Activated naive CD8-positive, alpha-beta T cell treated with anti-CD3 and anti-CD28 coated beads, Interleukin-2, amount 50 U/mL, for 16 hours (primary cell): ENCODE results near the gene C16orf74.

ENCODE experiments used
- DNase-seq: peaks from one replicate; pipeline ENCODE4 v3.0.0-alpha.2; 2020; ENCODE audit warnings: low read depth, low spot score

C16orf74 gene

DNA sequence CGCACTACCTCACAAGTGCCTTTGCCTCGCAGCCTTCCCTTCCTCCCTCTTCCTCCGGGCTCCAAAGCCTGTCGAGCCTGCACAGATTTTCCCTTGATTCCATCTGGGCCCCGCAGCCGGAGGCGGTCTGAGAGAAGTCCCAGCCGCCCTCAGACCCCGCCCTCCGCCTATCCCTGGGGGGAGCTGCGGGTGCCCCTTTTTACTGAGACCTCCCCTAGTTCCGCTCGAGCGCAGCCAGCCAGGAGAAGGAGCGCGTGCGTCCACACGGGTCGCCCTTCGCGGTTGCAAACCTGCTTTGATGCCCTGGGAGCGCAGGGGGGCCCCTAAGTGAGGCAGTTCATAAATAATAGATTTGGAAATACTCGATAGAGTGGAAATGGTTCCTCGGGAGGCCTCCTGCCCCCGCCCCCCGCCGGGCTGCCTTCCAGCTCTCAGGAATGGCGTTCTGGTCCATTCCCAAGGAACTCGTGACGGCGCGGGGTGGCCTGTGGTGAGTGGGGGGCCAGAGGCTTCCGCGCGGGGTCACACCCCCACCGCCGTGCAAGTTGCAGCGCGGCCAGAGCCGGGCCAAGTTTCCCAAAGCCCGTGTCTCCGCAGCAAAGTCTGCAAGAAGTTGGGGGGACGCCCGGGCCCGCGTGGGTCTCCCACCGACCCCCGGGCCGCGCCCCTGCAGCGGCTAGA is 610 bp downstream of the C16orf74 start:
- DNase-seq = no peak

DNA sequence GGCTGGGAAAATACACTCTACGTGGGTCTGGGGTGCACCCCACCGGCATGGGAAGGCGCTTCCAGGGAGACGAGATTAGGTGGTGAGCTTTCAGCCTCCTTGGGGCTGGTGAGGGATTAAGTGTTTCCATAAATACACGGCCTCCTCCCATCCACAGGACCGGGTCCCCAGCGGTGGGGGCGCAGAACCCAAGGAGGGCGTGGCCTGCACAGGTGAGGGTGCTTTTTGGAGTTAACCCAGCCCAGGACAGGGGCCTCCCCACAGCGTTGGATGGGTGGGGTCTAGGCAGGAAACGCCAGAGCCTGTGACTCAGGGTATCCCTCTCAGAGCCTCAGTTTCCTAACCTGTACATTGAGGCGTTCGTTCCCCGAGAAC is 1.1 kb downstream of the C16orf74 start:
- no peak for DNase-seq

DNA sequence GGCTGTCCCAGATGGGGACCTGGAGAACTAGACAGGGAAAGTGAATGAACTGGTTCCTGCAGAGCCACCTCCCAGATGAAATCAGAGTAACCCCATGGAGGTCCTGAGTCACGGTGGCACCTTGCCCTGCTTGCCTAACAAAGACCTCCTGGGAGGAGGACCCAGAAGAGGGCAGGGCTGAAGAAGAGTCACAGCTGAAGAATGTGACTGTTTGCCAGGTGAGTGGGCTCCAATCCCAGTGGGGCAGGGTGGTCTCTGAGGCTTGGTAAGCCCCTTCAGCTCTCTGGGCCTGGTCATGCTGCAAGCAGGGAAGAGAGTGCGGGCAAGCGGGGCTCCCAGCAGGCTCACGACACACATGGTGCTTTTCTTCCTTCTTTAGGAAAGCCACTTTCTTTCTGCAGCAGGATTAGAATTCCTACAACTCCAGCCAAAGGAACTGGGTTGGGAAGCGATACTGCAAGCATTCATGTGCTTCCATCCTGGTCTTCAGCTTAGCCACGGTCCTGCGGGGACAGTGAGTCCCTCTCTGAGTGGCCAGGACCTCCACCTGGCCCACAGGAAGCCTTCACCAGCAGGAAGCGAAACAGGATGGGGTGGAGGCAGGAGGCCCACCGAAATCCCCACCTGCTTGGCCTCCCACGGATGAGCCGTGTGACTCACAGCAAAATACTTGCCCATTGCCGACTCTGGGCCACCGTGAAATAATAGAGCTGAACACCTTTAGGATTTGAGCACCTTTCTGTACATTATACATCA is 4.3 kb downstream of the C16orf74 start:
- DNase-seq = no peak

DNA sequence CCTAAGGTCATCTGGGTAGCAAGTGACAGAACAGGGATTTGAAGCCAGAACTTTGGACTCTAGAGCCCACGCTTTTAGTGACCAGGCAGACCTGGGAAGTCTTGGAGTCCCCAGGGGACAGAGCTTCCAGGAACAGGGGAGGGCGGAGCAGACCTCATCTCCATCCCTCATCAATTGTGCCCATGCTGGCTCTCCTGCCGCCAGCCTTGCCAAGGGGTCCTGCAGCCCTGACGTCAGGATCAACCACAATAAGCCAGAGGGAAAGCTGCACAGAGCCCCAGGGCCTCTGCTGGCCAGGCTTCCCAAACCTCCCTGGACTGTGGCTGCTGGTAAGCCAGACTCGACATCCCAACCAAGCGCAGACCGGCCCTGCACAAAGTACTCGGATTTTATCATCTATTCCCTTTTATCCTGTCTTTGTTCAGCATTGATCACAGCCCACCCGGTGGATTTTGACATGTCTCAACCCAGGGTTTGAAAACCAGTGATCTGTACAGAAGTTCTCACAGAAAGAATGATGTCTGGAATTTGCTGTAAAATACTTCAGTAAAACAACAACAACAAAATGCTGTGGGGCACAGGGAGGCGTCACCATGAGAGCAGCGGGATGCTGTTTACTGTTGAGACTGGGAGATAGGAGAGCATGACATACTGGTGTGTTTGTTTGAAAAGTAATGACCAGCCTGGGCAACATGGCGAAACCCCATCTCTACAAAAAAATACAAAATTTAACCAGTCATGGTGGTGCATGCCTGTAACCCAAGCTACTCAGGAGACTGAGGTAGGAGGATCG is 11.8 kb downstream of the C16orf74 start:
- DNase-seq = no peak

DNA sequence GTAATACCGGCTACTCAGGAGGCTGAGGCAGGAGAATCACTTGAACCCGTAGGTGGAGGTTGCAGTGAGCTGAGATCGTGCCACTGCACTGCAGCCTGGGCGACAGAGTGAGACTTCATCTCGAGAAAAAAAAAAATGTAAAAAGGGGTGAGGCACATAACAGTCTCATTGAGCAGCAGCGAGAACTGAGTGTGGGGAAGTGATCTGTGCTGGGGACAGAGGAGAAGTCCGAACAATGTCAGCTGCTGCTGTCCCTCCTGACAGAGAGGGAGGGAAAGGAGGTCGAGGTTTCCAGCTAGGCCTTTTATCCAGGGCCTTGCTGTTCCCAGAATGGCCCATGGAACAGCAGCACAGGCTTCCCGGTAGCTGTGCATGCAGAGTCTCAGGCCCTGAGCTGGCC is 14.0 kb downstream of the C16orf74 start:
- DNase-seq = no peak

DNA sequence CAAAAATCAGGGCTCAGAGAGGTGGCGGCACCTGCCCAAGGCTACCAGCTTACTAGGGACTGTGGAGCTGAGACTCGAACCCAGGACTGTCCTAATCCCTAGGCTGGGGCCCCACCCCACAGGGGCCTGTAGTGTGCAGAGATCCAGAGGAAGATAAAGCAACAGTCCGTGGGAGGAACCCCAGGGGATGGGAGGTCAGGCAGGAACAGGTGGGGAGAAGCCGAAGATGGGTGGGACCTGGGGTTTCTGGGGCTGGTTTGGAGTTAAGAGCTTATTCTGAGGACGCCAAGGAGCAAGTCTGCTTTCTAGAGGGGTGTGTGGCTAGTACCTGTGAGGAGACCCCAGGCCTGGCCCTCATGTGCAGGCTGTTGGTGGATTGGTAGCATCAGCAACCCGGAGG is 14.9 kb downstream of the C16orf74 start:
- no peak for DNase-seq

DNA sequence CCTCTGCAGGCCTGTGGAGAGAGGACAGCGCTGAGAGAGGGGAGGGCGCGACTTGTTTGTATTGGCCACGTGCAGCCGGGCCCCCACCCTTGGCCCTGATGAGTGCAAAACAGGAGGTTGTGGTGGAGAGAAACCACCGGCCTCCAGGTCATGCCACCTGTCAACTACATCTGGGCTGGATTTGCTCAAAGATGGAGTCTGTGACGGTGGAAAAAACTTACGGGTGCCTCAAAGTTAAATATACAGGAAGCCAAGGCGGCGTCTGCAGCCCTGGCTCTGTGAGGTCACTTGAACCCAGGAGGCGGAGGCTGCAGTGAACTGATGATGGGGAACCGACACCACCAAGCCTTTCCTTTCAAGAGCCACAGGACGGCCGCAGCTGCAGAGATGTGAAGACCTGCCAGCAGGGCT is 15.7 kb downstream of the C16orf74 start:
- DNase-seq = no peak

DNA sequence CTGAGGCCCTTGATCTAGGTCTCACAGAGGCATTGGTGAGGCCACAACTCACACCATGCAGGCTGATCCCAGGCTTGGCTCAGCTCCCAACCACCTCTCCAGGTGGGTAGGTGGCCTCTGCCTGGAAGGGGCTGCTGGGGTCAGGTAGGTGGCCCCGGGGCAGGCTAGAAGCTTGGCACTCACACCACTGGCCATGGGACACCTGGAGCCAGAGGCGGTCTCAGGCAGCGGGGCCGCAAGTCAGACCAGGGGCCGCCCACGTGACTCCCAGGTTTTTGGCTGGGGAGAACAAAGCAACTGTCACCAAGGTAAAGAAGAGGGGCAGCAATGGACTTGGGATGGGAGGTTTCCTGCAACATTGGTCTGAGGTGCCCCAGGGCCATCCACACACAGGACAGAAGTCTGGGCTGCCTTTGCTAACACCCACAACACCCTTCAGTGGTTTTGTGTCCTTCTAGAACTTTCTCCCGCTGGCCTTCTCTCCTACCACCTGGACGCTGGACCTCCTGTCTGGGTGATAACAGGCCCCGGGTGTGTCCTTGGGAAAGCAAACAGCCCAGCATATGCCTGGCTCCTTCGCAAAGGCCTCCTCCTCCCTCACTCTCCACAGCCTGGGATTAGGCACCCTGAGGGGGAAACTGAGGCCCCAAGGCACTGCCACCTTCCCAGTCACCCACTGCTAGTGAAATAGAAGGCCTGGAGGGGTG is 16.4 kb downstream of the C16orf74 start:
- DNase-seq = no peak

DNA sequence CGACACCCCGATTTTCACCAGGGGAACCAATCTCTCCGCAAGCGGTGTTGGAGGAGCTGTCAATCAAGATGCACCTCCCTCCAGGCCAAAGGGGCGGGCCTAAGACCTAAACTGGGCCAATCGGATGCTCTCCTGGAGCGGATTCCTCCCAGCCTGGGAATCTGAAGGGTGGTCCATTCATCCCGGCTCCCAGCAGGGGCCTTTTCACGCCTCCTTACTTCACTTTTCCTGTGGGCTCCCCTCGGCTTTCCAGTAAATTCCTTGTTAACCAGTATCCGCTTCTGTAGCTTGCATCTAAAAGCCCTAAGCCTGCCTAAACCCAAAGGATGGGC is 17.1 kb downstream of the C16orf74 start:
- no peak for DNase-seq

DNA sequence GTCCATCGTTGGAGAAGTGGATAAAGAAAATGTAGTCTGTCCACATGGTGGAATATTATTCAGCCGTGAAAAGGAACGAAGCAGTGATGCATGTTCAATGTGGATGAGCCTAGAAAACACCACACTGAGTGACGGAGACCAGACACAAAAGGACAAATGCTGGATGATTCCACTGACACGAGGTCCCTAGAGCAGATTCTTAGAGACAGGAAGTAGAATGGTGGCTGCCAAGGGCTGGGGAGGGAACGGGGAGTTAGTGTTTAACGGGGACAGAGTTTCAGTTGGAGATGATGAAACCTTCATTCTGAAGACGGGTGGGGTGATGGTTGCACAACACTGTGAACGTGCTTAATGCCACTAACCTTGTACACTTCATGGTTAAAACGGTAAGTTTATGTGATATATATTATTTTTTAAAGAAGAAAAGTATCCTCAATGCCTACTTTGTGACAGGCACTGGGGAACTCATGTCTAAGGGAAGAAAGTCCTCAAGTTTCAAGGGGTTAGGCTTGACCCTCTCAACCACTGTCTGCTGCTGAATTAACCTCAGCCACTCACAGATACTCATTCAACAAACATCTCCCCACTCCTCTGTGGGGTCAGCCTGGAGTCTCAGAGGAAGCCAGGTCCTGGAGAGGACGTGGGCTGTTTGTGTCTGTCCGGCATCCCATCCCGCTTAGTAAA is 17.6 kb downstream of the C16orf74 start:
- DNase-seq = no peak

DNA sequence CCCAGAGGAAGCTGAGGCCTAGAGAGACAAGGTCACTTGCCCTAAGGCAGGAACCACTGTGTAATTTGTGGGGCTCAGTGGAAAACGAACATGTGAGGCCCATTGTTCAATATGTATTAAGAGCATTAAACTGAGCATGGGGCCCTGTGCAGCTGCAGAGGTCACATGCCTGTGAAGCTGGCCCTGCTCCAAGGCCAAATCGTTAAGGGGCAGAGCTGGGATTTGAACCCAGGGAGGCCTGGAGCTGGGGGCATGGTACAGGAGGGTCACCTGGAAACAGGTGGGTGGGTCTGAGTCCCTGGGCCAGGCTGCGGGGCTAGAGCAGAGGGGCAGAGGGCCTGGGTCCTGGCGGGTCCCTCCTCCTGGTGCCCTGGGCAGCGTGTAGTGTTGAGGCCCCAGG is 19.7 kb downstream of the C16orf74 start:
- no peak for DNase-seq

DNA sequence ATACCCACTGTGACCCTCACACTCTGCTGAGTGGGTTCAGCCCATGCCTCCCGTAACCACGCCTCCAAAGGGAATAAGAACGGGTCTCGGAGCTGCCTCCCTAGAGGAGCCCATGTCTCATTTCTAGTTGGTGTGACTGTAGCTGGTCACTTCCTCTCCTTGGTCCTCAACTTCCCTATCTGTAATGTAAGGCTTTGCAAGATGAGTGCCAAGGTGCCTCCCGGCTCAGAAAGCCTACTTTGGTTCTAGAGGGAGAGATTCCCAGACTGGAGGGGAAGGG is 20.8 kb downstream of the C16orf74 start:
- DNase-seq = no peak

DNA sequence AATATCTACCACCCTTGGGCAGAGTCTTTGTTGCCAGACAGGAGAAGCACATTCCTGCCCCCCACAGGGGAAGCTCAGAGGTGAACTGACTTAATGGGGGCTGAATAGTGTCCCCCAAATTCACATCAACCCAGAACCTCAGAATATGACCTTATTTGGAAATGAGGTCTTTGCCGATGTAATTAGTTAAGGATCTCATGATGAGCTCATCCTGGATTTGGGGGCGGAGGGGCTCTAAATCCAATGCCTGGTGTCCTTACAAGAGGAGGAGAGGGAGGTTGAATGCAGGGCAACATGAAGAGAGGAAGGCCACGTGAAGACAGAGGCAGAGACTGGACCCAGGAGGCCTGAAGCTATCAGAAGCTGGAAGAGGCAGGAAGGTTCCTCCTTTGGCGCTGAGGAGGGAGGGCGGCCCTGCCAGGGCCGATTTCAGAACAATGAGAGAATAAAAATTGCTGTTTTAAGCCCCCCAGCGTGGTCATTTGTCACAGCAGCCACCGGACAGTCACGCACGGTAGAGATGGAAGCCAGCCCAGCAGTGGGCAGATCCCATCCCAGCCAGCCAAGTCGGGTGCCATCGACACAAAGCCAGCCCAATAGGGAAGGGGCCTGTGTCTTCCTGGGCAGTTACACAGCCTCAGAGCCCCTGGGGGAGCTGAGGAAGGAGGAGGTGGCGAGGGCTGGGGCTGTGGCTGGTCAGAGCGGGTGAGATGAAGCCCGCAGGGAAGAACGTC is 21.3 kb downstream of the C16orf74 start:
- no peak for DNase-seq

DNA sequence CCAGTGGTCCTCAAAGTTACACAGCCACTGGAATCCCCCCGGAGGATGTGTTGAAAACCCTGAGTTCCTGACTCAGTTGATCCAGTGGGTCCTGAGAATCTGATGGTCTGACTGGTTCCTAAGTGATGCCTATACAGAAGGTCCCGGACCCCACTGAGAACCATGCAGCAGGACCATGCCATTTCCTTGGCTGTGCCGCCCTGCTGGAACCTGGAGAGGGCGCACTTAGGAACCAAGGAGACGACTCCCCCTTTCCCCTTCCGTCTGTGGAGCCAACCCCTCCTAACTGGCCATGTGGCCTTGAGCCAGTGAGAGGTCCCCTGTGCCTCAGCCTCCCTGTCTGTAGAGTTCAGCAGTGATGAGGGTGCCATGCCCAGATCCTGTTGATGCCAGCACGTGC is 22.0 kb downstream of the C16orf74 start:
- DNase-seq = no peak

DNA sequence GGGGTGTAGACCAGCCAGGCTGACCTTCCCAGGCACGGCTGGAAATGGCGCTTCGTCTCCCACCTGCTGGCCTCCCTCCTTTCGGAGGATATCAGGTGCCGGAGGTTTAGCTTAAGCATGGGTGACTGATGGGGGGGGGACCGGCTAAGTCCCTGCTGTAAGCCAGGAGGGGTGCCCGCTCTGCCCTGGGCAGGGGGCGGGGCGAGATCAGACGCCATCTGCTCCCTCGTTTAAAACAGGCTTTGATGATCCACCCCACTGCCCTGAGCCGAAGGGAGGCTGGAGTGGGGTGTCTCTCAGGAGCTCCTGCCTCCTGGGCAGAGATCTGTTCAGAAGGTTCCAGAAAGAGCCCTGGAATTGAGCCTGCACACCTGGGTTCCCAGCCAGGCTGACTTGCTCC is 26.0 kb downstream of the C16orf74 start:
- no peak for DNase-seq

DNA sequence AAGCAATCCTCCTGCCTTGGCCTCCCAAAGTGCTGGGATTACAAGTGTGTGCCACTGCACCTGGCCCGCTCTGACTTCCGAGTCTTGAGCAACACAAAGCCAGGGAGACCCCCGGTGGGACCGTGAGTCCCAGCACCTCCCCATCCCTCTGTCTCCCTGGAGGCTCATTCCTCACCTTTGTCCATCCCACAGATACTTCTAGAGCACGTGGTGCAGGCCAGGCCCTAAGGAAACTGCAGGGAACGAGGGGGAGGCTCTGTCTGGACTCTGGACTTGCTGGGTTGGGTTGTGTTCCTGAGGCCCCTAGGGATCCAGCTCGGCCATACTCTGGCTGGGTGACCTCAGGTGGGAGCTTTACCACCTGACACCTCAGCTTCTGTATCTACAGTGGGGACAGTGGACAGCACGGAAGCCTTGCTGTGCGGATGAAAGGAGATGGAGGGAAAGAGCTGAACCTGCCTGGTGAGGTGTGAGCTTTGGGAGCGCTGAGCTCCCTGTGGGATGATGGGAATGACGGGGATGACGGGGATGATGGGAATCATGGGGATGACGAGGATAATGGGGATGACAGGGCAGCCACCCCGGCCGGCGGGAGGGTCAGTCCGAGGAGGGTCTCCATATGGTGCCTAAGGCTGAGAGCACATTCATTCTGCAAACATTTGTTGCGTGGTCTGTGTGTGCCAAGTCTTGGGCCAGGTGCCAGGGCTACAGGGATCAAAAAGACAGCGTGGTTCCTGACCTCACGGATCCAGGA is 26.6 kb downstream of the C16orf74 start:
- no peak for DNase-seq

DNA sequence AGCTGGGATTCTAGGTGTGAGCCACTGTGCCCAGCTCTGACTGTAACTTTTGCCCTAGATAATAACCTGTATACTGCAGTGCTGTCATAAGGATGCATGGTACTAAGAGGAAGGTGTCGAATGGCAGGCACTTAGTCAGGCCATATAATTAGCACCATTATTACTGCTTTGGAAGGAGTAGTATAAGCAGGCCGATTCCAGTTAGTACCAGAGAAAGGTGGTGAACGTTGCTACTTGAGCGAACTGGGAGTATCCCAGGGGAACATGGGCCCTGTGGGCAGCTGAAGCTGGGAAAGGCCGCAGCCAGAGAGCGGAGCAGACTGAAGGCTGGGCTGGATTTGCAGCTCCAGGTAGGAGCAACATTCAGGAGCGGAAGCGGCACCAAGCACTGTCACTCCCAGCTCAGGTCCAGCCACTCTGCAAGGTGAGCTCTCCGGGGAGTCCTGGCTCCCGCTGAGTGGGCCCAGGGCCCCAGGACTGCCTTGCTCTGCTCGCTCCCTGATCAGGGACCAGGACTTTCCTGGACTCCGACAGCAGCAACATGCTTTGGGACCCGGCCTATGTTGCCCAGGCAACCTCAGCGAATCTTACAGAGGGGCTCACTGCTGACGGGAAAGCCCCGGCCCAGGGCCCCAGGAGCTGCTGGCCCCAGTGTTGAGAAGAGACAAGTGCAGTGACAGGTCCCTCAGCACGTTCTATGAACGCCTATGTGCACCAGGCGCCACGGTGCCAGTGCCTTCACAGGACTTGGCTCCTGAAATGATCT is 28.6 kb downstream of the C16orf74 start:
- DNase-seq = no peak

DNA sequence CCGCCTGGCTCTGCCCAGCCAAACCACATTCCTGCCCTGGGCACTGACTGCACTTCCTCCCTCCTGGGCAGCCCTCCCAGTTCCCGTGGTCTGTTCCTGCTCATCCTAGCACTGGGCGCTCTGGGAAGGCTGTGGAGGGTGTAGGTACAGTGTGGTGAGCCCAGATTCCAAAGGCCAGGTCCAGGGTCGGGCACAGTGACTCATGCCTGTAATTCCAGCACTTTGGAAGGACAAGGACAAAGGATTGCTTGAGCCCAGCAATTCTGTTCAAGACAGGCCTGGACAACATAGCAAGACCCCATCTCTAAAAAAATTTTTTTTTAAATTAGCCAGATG is 30.6 kb downstream of the C16orf74 start:
- no peak for DNase-seq

DNA sequence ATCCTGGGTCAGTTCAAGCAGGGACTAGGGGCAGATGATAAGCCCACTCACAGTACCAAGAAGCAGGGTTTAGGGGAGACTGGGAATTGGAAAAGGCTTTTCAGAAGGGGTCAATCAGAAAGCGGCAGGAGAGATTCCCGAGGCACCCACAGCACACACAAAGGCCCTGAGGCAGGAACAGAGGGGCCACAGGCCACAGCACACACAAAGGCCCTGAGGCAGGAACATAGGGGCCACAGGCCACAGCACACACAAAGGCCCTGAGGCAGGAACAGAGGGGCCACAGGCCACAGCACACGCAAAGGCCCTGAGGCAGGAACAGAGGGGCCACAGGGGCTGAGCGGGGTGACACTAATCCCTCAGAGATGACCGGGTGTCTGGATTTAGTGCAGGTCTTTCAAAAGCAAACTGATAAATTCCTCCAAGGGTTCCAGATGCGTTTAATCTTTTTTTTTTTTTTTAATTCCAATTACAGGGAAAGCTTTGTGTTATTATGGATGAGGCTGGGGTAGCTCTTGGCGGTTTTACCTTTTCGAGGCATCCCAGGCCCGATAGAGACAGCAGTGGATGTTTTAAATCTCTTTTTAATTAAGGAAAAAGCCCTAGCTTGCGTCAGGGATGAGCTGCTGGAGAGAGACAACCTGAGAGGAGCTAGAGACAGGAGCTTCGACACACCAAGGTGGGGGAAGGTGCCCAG is 31.1 kb downstream of the C16orf74 start:
- no peak for DNase-seq
